LNCAP (cell line): ENCODE results near the gene INPP5A.

Experiments
- CTCF ChIP-seq: fragments of 450-650 bp; IDR thresholded peaks from 2 replicates; pipeline ENCODE4 v1.5.1; 2017; ENCODE audit warnings: mild to moderate bottlenecking

The INPP5A gene

GRCh38 chr10:132626761-132627665 lies 89.4 kb downstream of the INPP5A start:
- no peak for TF ChIP-seq CTCF

- no peak for TF ChIP-seq CTCF
Measured at GRCh38 chr10:132627666-132628531, 90.3 kb downstream of the INPP5A start.

GRCh38 chr10:132628966-132629900 lies 91.6 kb downstream of the INPP5A start:
- no peak for TF ChIP-seq CTCF

- TF ChIP-seq CTCF, result no peak
Measured at GRCh38 chr10:132630156-132630555, 92.6 kb downstream of the INPP5A start.

GRCh38 chr10:132630666-132631337 lies 93.2 kb downstream of the INPP5A start:
- no peak for TF ChIP-seq CTCF

- no peak for TF ChIP-seq CTCF
Measured at GRCh38 chr10:132631338-132631735, 93.8 kb downstream of the INPP5A start.
